Stimulated activated CD8-positive, alpha-beta memory T cell treated with anti-CD3 and anti-CD28 coated beads, Interleukin-4, amount 100 ng/mL, for 48 hours (primary cell): ENCODE data around the gene PSEN2.
A peak's percentile ranks its signal among the peaks of the same experiment; 100 is the strongest.
"Not testable (repeated sequence)": the region's sequence is repeated elsewhere in the genome, so short reads cannot be mapped to it uniquely, and the experiment has no call there.

Source experiments
- DNase-seq: peaks from one replicate; pipeline ENCODE4 v3.0.0-alpha.2; 2020

Gene PSEN2

GRCh38 chr1:226870401-226871279 is at the start of gene PSEN2:
Gene PSEN2 (plus strand): TSS chr1:226870616. CDS start chr1:226881908, 11,292 bp downstream.
- peak; percentile 78 for DNase-seq

DNA sequence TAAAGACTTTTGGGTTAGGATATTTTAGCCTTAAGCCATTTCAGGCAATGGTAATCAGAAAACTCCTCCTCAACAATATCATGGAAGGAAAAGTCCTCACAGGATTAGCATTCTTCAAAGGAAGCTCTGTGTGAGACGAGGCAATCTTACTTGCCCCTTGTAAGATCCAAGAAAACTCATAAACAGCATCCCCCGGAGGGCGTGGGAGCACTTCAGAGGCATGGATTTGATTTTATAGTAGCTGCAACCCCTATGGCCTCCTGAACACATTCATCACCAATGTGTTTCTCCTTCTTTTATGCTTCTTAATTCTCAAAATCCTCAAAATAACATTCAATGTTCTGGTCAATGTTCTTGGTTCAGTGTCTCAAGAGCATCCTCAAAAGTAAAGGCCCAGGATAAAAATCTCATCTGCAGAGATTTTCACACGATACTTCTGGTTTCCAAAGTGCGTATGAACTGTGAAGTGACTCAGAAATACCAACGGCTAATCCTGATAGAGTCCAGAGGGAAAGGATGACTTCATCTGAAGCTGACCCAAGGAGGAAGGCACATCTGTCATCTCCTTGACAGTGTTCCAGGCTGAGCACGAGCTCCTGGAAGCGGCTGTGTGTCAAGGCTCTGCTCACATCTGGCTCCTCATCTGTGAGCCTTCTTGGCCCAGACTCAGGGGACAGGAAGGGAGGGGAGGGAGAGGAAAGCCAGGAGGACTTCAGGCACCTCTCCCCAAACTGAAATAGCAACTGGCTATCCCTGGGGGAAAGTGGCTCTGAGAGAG is 49.3 kb upstream of the PSEN2 start:
- DNase-seq = no peak

DNA sequence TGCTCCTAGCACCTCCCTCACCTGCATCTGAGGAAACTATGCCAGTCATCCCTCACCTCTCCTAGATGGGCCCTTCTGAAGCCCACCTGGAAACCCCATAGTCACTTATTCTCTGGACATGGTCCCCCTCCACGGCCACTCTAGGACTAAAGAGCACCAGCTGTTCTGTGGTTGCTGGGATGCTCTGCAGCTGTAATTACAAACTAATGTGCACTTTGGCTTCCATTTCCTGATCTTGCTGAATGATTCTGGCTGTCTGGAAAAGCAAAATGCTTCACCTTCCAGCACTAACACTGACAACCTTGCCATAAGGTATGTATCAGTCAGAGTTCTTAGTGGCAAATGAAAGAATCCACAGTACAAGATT is 48.7 kb upstream of the PSEN2 start:
- DNase-seq = no peak

DNA sequence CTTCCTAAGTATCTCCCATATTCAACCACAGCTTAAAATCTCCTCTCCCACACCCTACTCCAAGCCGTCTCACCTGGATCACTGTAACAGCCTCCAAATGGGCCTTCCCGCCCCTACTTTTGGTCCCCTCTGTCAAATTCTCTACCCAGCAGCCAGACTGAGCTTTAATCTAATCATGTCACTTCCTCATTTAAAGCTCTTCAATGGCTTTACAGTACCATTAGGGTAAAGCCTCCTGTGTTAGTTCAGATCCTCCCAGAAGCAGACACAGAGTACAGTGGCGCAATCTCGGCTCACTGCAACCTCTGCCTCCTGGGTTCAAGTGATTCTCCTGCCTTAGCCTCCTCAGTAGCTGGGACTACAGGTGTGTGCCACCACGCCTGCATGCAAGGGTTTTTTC is 46.8 kb upstream of the PSEN2 start:
- DNase-seq = no peak

- DNase-seq = no peak
Measured at GRCh38 chr1:226825037-226825745, 45.2 kb upstream of the PSEN2 start.

DNA sequence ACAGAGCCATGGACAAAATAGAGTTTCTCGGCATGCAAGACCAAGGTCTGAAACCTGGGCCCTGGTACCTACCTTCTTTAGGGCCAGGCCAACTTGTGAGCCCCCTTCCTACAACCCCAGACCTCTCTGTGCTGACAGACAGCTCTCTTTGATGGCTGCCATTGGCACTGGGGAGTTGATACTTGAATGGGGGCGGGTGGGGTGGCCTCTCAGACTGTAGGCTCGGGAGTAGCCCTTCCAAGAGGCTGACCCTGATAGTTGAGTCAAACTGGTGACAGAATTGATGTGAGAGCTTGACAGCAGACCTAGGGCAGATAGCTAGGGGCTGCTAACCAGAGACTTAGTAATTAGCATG is 44.7 kb upstream of the PSEN2 start:
- no peak for DNase-seq

DNA sequence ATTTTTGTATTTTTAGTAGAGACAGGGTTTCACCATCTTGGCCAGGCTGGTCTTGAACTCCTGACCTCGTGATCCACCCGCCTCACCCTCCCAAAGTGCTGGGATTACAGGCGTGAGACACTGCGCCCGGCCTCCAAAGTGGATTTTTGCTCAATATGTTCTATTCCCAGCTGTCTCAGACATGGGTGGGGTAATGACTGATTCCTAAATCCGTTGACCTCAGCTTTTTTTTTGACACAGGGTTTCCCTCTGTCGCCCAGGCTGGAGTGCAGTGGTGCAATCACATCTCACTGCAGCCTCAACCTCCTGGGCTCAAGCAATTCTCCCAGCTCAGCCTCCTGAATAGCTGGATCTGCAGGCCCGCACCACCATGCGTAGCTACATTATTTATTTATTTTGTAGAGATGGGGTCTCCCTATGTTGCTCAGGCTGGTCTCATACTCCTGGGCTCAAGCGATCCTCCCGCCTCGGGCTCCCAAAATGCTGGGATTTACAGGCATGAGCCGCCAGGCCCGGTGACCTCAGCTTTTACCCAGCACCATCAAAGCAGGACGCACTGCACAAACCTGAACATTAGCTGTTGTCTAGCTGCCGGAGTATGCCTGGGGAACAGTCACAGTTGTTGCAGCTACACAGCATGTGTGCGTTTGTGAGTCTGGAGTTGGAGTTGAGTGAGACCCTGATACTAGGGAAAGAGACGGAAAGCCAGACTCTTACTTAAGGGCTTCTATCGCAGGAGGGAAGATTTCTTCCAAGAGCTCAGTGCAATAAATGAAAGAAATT is 43.7 kb upstream of the PSEN2 start:
- no peak for DNase-seq

DNA sequence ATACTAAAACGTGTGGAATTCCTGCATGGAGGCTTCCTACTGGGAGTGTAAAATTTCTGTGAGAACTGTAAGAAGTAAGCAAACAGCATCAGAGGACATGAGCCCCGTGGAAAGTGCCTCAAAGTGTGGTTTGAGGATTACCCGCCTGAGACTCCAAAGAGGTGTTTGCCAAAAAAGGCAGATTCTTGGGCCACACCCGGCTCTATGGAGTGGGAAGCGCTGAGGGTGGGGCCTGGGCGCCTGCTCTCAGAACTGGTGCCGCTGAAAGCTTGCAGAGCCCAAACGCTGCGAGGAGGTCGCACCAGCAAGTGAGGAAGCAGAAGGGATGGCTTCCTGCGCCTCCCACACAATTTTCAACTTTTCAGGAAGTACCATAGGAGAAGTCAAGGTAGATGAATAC is 43.0 kb upstream of the PSEN2 start:
- peak; percentile 37 for DNase-seq

DNA sequence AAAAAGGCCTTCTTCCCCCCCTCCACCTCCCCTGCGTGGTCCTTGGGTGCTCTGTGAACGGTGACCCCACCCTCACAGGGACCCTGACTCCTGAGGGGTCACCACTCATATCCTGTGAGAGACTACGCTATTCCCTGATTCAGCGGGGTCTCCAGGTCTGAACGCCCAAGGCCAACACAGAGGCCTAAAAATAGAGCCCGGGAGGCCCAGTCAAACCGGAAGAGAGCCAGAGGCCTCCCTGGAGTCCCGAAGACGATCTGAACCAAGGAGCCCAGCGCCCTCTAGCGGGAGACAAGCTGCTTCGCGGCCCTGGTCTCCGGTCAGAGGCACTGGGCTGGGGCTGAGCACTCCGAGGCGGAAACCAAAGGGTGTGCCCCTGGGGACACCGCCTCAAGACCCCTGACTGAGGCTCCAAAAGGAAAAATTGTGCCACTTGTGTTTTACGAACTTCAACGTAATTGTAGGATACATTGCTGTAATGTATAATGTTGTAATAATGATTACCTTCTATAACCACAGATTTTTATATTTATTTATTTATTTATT is 42.4 kb upstream of the PSEN2 start:
- peak; percentile 98 for DNase-seq

DNA sequence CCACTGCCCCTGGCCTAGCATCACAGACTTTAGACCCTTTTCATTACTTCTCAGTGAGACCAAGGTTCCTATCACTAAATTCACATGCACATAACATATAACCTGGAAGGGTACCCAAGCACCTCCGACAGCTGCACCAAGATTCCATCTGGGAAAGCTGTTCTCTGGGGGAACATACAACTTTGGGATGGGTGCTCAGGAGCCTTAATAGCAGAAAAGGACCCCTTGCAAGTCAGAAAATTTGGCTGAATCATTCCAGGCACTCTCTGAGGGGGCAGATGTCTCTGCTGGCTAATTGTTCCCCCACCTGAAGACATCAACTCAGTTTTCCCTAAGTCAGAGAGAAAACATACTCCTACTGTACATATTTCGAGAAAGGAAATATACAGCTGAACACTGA is 41.3 kb upstream of the PSEN2 start:
- peak; percentile 11 for DNase-seq

GRCh38 chr1:226831953-226832352 is 38.5 kb upstream of the PSEN2 start:
- no peak for DNase-seq

DNA sequence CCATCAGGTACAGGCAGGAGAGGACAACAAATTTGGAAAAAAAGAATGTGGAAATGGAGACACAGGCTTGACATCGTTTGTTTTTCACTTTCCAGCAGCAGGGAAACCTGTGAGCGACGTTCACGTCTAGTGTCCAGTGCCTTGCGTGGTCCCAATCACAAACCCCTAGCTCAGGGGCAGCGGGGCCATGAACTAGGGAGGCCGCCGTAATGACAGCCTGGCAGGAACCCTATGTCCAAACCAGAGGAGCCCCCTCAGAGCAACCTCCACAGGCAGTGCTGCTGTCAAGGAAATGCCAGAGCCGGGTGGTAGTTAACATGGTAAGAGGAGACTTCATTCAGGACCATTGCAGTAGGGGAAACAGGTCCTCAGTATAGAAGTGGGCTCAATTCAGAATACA is 37.8 kb upstream of the PSEN2 start:
- no peak for DNase-seq

- not testable (repeated sequence) for DNase-seq
Measured at GRCh38 chr1:226834179-226834578, 36.2 kb upstream of the PSEN2 start.

DNA sequence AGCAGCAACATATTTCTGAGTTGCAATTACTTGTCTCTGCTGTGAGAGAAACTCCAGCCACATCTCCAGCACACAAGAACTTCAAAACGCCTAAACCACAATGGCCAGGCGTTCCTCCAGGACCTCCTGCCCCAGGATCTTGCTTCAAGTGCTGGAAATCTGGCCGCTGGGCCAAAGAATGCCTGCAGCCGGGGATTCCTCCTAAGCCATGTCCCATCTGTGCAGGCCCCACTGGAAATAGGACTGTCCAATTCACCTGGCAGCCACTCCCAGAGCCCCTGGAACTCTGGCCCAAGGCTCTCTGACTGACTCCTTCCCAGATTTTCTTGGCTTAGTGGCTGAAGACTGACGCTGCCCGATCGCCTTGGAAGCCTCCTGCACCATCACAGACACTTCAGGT is 35.0 kb upstream of the PSEN2 start:
- not testable (repeated sequence) for DNase-seq

GRCh38 chr1:226837966-226838365 is 32.5 kb upstream of the PSEN2 start:
- DNase-seq = not testable (repeated sequence)

- no peak for DNase-seq
Measured at GRCh38 chr1:226838456-226838855, 32.0 kb upstream of the PSEN2 start.

- DNase-seq = no peak
Measured at GRCh38 chr1:226845624-226846023, 24.8 kb upstream of the PSEN2 start.

DNA sequence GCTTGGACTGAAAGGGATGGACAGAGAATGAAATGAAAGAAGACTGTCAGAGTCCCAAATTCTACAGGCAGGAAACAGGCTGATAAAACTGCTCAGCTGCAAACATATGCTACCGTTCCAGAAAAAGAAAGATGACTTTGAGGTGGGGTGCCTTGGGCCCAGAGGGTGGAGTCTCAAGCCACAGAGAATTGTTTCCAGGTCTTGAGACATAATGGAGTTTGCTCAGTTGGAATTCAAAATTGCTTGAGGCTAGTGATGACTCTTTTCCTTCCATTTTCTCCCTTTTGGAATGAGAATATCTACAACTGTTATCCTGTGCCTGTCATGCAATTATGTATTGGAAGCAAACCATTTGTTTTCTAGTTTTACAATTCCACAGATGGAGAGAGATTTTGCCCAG is 23.6 kb upstream of the PSEN2 start:
- DNase-seq = no peak

DNA sequence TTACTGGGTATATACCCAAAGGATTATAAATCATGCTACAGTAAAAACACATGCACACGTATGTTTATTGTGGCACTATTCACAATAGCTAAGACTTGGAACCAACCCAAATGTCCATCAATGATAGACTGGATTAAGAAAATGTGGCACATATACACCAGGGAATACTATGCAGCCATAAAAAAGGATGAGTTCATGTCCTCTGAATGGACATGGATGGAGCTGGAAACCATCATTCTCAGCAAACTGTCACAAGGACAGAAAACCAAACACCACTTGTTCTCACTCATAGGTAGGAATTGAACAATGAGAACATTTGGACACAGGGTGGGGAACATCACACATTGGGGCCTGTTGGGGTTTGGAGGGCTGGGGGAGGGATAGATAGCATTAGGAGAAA is 15.9 kb upstream of the PSEN2 start:
- not testable (repeated sequence) for DNase-seq

GRCh38 chr1:226862890-226863289 is 7.5 kb upstream of the PSEN2 start:
- no peak for DNase-seq

DNA sequence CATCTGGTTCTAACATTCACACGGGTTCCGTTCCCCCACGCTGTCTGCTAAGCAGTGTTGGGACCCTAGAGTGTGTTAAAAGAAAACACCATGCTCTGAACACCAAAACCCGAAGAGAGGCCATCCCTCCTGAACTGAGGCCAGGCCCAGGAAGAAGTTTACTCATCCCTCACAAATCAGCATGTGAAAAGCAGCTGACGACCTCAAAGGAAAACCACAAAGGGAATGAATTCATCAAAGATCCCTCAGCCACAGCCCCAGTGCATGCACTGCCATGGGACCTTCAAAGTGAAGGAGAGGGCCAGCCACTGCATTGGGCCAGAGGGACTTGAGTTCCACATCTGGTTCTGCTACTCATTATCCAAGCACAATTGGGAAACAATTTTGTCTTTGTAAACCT is 7.0 kb upstream of the PSEN2 start:
- no peak for DNase-seq

DNA sequence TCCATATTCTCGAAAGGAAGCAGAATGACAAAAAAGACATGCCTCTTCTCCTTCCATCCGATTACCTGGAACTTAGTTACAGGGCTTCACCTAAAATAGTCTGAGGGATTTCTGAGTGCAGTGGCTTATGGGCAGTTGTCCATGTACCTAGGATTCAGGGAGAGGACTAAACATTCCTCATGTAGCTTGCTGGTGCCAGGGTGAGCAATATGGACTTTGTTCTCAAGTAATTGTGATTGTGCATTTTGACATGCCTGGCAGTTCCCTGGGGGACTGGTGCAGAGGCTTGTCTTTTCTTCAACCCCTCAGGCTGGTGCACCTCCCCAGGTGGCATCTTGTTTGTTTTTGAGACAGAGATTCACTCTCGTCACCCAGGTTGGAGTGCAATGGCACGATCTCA is 6.1 kb upstream of the PSEN2 start:
- no peak for DNase-seq

DNA sequence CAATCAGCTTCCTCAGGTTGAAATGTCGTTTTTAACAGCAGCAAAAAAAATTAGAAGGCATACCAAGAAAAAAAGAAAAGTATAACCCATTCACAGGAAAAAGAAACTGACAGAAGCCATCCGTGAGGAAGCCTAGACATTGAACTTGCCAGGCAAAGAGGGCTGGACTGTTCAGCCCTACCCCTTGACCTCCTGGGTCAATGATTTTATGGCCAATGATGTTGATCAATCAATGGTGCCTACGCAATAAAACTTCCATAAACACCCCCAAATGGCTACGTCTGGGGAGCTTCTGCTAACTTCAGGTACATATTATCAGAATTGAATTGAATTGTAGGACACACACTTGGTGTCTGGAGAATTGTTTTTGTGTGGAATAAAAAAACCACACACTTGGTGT is 4.8 kb upstream of the PSEN2 start:
- DNase-seq = no peak
